HepG2 (cell line): ENCODE data around the gene ABCB8. TPM values are rescaled to one million over a fixed set of nuclear protein-coding genes. Genes with fewer than 3 reads are reported as not detected.

Source experiments
- BCL6 ChIP-seq: IDR thresholded peaks from 2 replicates; pipeline ENCODE4 v1.6.1; 2016; ENCODE audit warnings: missing genetic modification reagents, missing compliant biosample characterization
- E2F1 ChIP-seq: sonication (generic); formaldehyde crosslinking; IDR thresholded peaks from 2 replicates; pipeline ENCODE4 v1.5.0; 2020; ENCODE audit warnings: missing genetic modification reagents
- NFKBIZ ChIP-seq: IDR thresholded peaks from 2 replicates; pipeline ENCODE4 v1.6.1; 2018; ENCODE audit warnings: missing genetic modification reagents, missing compliant biosample characterization
- REPIN1 ChIP-seq: sonication (generic); formaldehyde crosslinking; IDR thresholded peaks from 2 replicates; pipeline ENCODE4 v1.8.0; 2022; ENCODE audit warnings: missing genetic modification reagents, low read depth, mild to moderate bottlenecking, borderline replicate concordance
- TCF7 ChIP-seq: sonication (generic); IDR thresholded peaks from 2 replicates; pipeline ENCODE4 v1.6.1; 2016; ENCODE audit warnings: antibody characterized with exemption, low read depth
- ZBTB33 ChIP-seq: sonication (generic); formaldehyde crosslinking; IDR thresholded peaks from 2 replicates; pipeline ENCODE4 v1.4.0; 2020; ENCODE audit warnings: missing genetic modification reagents
- ZNF335 ChIP-seq: sonication (generic); formaldehyde crosslinking; IDR thresholded peaks from 2 replicates; pipeline ENCODE4 v1.4.0; 2020; ENCODE audit warnings: missing genetic modification reagents
- ZNF574 ChIP-seq: sonication (generic); formaldehyde crosslinking; IDR thresholded peaks from 2 replicates; pipeline ENCODE4 v1.4.0; 2020; ENCODE audit warnings: missing genetic modification reagents
- ZNF619 ChIP-seq: sonication (generic); formaldehyde crosslinking; IDR thresholded peaks from 2 replicates; pipeline ENCODE4 v1.4.0; 2020; ENCODE audit warnings: mild to moderate bottlenecking, missing genetic modification reagents
- ZNF687 ChIP-seq: sonication (generic); formaldehyde crosslinking; IDR thresholded peaks from 2 replicates; pipeline ENCODE4 v1.5.1; 2020; ENCODE audit warnings: mild to moderate bottlenecking, missing genetic modification reagents, moderate library complexity
- polyA plus RNA-seq, 8 experiments: library from polyadenylated mRNA; depleted of rRNA in 3 of 8; stranded (reverse) in 7 of 8; unstranded in 1 of 8; fragments of >200 nt; fragmentation: Illumina TruSeq in 4 of 8; extraction: Trizol in 4 of 8; gene quantifications; 2 replicates each; pipeline versions ENCODE4 v1.2.1 to v1.2.3, GENCODE V29; 2011 to 2016; ENCODE audit warnings: low read depth in 4 of 8, missing spikeins in 1 of 8, mixed read lengths in 1 of 8; ENCODE audit not compliant: insufficient read depth in 1 of 8
- total RNA-seq, 5 experiments: library from RNA; depleted of rRNA; stranded (reverse); fragments of >200 nt; fragmentation: Illumina TruSeq; extraction: Trizol; gene quantifications; 2 replicates each; pipeline ENCODE4 v1.2.3, GENCODE V29; 2016; ENCODE audit warnings: low read depth in 1 of 5

ABCB8 gene
- total and polyA plus RNA-seq, 2 of the 13 experiments (the other 11 are each of a cell fraction or from before 2014, with no cell fraction given), result 6.6 to 16.7 TPM

GRCh38 chr7:151008511-151009323 lies 19.5 kb upstream of the ABCB8 start (continued):
- TF ChIP-seq ZBTB33 (CRISPR knock-in tag), result peak; percentile 90
- TF ChIP-seq ZNF574, result peak; percentile 99
- peak; percentile 12; the same call in 1 of the 2 replicates for TF ChIP-seq E2F1 (CRISPR knock-in tag)
- TF ChIP-seq ZNF335 (CRISPR knock-in tag), result peak; percentile 55; the same call in 1 of the 2 replicates
- no peak for TF ChIP-seq BCL6 (CRISPR knock-in tag)
- 0 out of 2 replicates have a peak, but pooled peaks have one; percentile 10 for TF ChIP-seq NFKBIZ (CRISPR knock-in tag)
- TF ChIP-seq ZNF619 (CRISPR knock-in tag), result 0 out of 2 replicates have a peak, but pooled peaks have one; percentile 67
- TF ChIP-seq TCF7, result no peak
- peak; percentile 70; the same call in 1 of the 2 replicates for TF ChIP-seq REPIN1 (CRISPR knock-in tag)
- peak; percentile 80 for TF ChIP-seq ZNF687 (CRISPR knock-in tag)
